ENCODE data around the gene FLRT2. TPM values are rescaled to one million over a fixed set of nuclear protein-coding genes. Genes with fewer than 3 reads are reported as not detected.

FLRT2 gene
- total and polyA plus RNA-seq, 2 donors (not counting 1 experiment from before 2014, with no cell fraction given), result not detected

DNA sequence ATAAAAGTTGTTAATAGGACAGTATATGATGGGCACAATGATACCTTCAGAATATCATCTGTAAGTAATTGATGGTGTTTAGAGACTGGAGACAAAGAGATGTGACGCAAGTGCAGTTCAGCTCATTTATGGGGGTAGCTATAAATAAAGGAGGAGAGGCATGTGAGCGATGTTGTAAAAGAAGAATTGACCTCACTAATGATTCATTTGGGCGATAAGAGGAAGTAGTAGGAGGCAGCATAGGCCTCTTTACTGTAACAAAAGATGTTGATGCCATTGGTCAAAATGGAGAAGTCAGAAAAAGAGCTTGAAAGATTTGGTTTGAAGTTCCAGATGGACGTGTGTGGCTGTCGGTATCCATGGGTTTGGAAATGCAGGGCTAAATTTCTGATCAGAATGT, 70.0 kb downstream of the FLRT2 start:
- Histone ChIP-seq H4K20me1 (ENCODE audit: control insufficient read depth, insufficient read depth, low read length, poor library complexity, severe bottlenecking) (no peaks in the 10 kb centered on the region), H3K36me3 (replicated peaks in 1 of 2; ENCODE audit: control extremely low read depth in 1 of 2, control insufficient read depth in 1 of 2, extremely low read depth in 1 of 2, insufficient read depth in 2 of 2, low read length in 1 of 2) (no peaks in the 10 kb centered on the region), H3K4me3 (ENCODE audit: control extremely low read depth in 1 of 5, extremely low read depth in 1 of 5, insufficient read depth in 1 of 5, low read depth in 2 of 5, low read length in 4 of 5) (no peak overlapping the region), H3K27me3 (replicated peaks in 1 of 4; ENCODE audit: control extremely low read depth in 1 of 4, control insufficient read depth in 3 of 4, insufficient read depth in 4 of 4, low read length in 3 of 4) (no peaks in the 10 kb centered on the region), H3K4me2 (replicated peaks; ENCODE audit: low read depth, low read length, poor library complexity, severe bottlenecking) (no peak overlapping the region), H3K27ac (ENCODE audit: low read length in 2 of 2) (no peak overlapping the region), H3K9me3 (ENCODE audit: control extremely low read depth in 1 of 3, control insufficient read depth in 2 of 3, insufficient read depth in 1 of 3, low read length in 2 of 3) (peaks cover 0 to 3% (median 0%) of the 10 kb centered on the region in 3 donors), H3K4me1 (ENCODE audit: control insufficient read depth in 2 of 2, insufficient read depth in 2 of 2, low read length in 2 of 2) (no peaks in the 10 kb centered on the region), H3K79me2 (ENCODE audit: control insufficient read depth, insufficient read depth, low read length) (no peaks in the 10 kb centered on the region), H2AFZ (ENCODE audit: insufficient read depth, low read depth, low read length, poor library complexity, severe bottlenecking) (no peak overlapping the region), H3K9ac (ENCODE audit: low read length) (no peak overlapping the region)
- Mint-ChIP-seq H3K27me3 (no peaks in the 10 kb centered on the region), H3K4me1 (no peaks in the 10 kb centered on the region), H3K27ac (no peak overlapping the region), H3K4me3 (no peak overlapping the region), H3K9me3 (ENCODE audit: insufficient read depth) (no peaks in the 10 kb centered on the region)
- WGBS (ENCODE audit: insufficient coverage), result 56% methylated on average over 5 of the region's 5 CpGs
- ChIA-PET POLR2A (no interaction called here), CTCF (no interaction called here)
- ATAC-seq (ENCODE audit: low read depth), result no peak
- intact Hi-C loops (cut with micrococcal nuclease), result no loop called here
- no peak for DNase-seq
- TF ChIP-seq, protein P1, sequence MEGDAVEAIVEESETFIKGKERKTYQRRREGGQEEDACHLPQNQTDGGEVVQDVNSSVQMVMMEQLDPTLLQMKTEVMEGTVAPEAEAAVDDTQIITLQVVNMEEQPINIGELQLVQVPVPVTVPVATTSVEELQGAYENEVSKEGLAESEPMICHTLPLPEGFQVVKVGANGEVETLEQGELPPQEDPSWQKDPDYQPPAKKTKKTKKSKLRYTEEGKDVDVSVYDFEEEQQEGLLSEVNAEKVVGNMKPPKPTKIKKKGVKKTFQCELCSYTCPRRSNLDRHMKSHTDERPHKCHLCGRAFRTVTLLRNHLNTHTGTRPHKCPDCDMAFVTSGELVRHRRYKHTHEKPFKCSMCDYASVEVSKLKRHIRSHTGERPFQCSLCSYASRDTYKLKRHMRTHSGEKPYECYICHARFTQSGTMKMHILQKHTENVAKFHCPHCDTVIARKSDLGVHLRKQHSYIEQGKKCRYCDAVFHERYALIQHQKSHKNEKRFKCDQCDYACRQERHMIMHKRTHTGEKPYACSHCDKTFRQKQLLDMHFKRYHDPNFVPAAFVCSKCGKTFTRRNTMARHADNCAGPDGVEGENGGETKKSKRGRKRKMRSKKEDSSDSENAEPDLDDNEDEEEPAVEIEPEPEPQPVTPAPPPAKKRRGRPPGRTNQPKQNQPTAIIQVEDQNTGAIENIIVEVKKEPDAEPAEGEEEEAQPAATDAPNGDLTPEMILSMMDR (IDR thresholded peaks at IDR 0.05), result no peak
- TF ChIP-seq EZH2 (IDR thresholded peaks at IDR 0.05; ENCODE audit: borderline replicate concordance, insufficient read depth, low read depth, low read length, poor library complexity, severe bottlenecking), result no peak

DNA sequence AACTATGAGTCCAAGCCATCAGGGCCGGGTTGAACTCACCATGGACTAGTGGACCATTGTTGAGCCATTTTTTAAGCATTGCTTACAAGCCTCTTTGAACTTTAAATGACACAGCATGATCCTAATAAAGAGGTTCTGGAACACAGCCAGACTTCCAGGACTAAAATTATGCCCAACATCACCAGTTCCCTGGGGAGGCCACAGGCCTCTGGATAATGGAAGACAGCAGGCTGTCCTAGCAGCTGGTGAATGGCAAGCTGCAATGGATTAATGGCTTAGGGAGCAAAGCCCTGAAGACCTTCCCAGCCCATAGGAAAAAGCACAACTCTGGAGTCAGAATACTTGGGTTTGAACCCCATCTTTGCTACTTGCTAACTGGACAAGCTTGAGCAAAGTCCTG, 71.3 kb downstream of the FLRT2 start:
- WGBS (ENCODE audit: insufficient coverage), result 60% methylated on average over 1 of the region's 1 CpG
- TF ChIP-seq EZH2 (IDR thresholded peaks at IDR 0.05; ENCODE audit: borderline replicate concordance, insufficient read depth, low read depth, low read length, poor library complexity, severe bottlenecking), result no peak
- TF ChIP-seq, protein P1 (IDR thresholded peaks at IDR 0.05), result no peak
- Histone ChIP-seq H3K27me3 (replicated peaks in 1 of 4; ENCODE audit: control extremely low read depth in 1 of 4, control insufficient read depth in 3 of 4, insufficient read depth in 4 of 4, low read length in 3 of 4) (no peaks in the 10 kb centered on the region), H3K79me2 (ENCODE audit: control insufficient read depth, insufficient read depth, low read length) (no peaks in the 10 kb centered on the region), H2AFZ (ENCODE audit: insufficient read depth, low read depth, low read length, poor library complexity, severe bottlenecking) (no peak overlapping the region), H3K9me3 (ENCODE audit: control extremely low read depth in 1 of 3, control insufficient read depth in 2 of 3, insufficient read depth in 1 of 3, low read length in 2 of 3) (no peaks in the 10 kb centered on the region), H3K9ac (ENCODE audit: low read length) (no peak overlapping the region), H3K4me1 (ENCODE audit: control insufficient read depth in 2 of 2, insufficient read depth in 2 of 2, low read length in 2 of 2) (no peaks in the 10 kb centered on the region), H3K4me2 (replicated peaks; ENCODE audit: low read depth, low read length, poor library complexity, severe bottlenecking) (no peak overlapping the region), H3K36me3 (replicated peaks in 1 of 2; ENCODE audit: control extremely low read depth in 1 of 2, control insufficient read depth in 1 of 2, extremely low read depth in 1 of 2, insufficient read depth in 2 of 2, low read length in 1 of 2) (no peaks in the 10 kb centered on the region), H3K4me3 (ENCODE audit: control extremely low read depth in 1 of 5, extremely low read depth in 1 of 5, insufficient read depth in 1 of 5, low read depth in 2 of 5, low read length in 4 of 5) (no peak overlapping the region), H3K27ac (ENCODE audit: low read length in 2 of 2) (no peak overlapping the region), H4K20me1 (ENCODE audit: control insufficient read depth, insufficient read depth, low read length, poor library complexity, severe bottlenecking) (no peaks in the 10 kb centered on the region)
- DNase-seq (no peak), ATAC-seq (ENCODE audit: low read depth) (no peak)
- Mint-ChIP-seq H3K9me3 (ENCODE audit: insufficient read depth) (no peaks in the 10 kb centered on the region), H3K4me3 (no peak overlapping the region), H3K27me3 (no peaks in the 10 kb centered on the region), H3K4me1 (no peaks in the 10 kb centered on the region), H3K27ac (no peak overlapping the region)
- CTCF ChIA-PET, result no interaction called here
- POLR2A ChIA-PET, result no interaction called here
- intact Hi-C loops (cut with micrococcal nuclease), result no loop called here

Measured in B cell (primary cell).